HL-60/S4 treated with phorbol 12-myristate 13-acetate at 8.2 ng/mL for 4 days and 3 days (cell line): ENCODE data around the gene SLC30A1.

ENCODE experiments used
- in situ Hi-C: fragments of 300-500 bp; cut with MboI; formaldehyde crosslinking; loops from 2 replicates; pipeline ENCODE4 v1.15.0; 2022; ENCODE audit warnings: low sequenced_read_pairs

The SLC30A1 gene

GRCh38 chr1:211527888-211528287 is 51.1 kb downstream of the SLC30A1 start:
- in situ Hi-C loops, result no loop called here

GRCh38 chr1:211527006-211527405 is 52.0 kb downstream of the SLC30A1 start:
- in situ Hi-C loops, result no loop called here

GRCh38 chr1:211526101-211526500 is 52.9 kb downstream of the SLC30A1 start:
- in situ Hi-C loops, result no loop called here

- in situ Hi-C loops, result no loop called here
Measured at GRCh38 chr1:211525101-211525676, 53.8 kb downstream of the SLC30A1 start.

GRCh38 chr1:211524521-211524920 is 54.4 kb downstream of the SLC30A1 start:
- in situ Hi-C loops, result no loop called here

GRCh38 chr1:211522804-211523203 is 56.2 kb downstream of the SLC30A1 start:
- in situ Hi-C loops, result no loop called here
